ENCODE measurements around the gene ALDH1L1.

- TF ChIP-seq CTBP1 (IDR thresholded peaks at IDR 0.05; ENCODE audit: borderline replicate concordance) (no peak), SUZ12 (IDR thresholded peaks at IDR 0.05) (no peak), NFRKB (IDR thresholded peaks at IDR 0.05) (no peak), SP1 (IDR thresholded peaks at IDR 0.05) (no peak), PKNOX1 (IDR thresholded peaks at IDR 0.05) (no peak)
Measured at GRCh38 chr3:126179825-126180476, 435 bp downstream of the ALDH1L1 start.

Measured in HEK293T (cell line).